HG02884 (cell line): ENCODE data around the gene F2RL3.
"Not testable (repeated sequence)": the region's sequence is repeated elsewhere in the genome, so short reads cannot be mapped to it uniquely, and the experiment has no call there.

Experiments
- ATAC-seq: cut with Tn5 transposase; IDR thresholded peaks from one replicate; pipeline ENCODE4 v1.9.1; 2021; ENCODE audit warnings: mild to moderate bottlenecking, moderate library complexity; ENCODE audit not compliant: unreplicated experiment

The F2RL3 gene

GRCh38 chr19:16874250-16874977, 14.4 kb upstream of the F2RL3 start:
- no peak for ATAC-seq

GRCh38 chr19:16874978-16875299, 13.9 kb upstream of the F2RL3 start:
- not testable (repeated sequence) for ATAC-seq

GRCh38 chr19:16875584-16876555, 12.9 kb upstream of the F2RL3 start:
- no peak for ATAC-seq

- no peak for ATAC-seq
These were observed 11.9 kb upstream of the F2RL3 start for GRCh38 chr19:16876904-16877361.

- ATAC-seq = no peak
These were observed 11.2 kb upstream of the F2RL3 start for GRCh38 chr19:16877581-16877980.

GRCh38 chr19:16878181-16878965, 10.4 kb upstream of the F2RL3 start:
- ATAC-seq = no peak

GRCh38 chr19:16880884-16881554, 7.8 kb upstream of the F2RL3 start:
- no peak for ATAC-seq

- ATAC-seq = no peak
These were observed 6.7 kb upstream of the F2RL3 start for GRCh38 chr19:16882146-16882545.

- ATAC-seq = no peak
These were observed 5.3 kb upstream of the F2RL3 start for GRCh38 chr19:16883522-16883921.

GRCh38 chr19:16885166-16885565, 3.6 kb upstream of the F2RL3 start:
- ATAC-seq = no peak

GRCh38 chr19:16886305-16886880, 2.4 kb upstream of the F2RL3 start:
- no peak for ATAC-seq

- no peak for ATAC-seq
These were observed 1.2 kb upstream of the F2RL3 start for GRCh38 chr19:16887353-16888265.

- ATAC-seq = no peak
These were observed 625 bp downstream of the F2RL3 start for GRCh38 chr19:16889366-16889882.

- ATAC-seq = no peak
These were observed 1.2 kb downstream of the F2RL3 start for GRCh38 chr19:16889883-16890460.

GRCh38 chr19:16890461-16891184, 1.8 kb downstream of the F2RL3 start:
- no peak for ATAC-seq

- no peak for ATAC-seq
These were observed 3.0 kb downstream of the F2RL3 start for GRCh38 chr19:16891696-16892382.

GRCh38 chr19:16892436-16892835, 3.6 kb downstream of the F2RL3 start:
- ATAC-seq = no peak
